HepG2 (cell line): ENCODE results near the gene DPP6. TPM values are rescaled to one million over a fixed set of nuclear protein-coding genes. Genes with fewer than 3 reads are reported as not detected.

ENCODE experiments used
- ATF7 ChIP-seq, 2 experiments: fragments of 450-650 bp in 1 of 2; sonication (generic) in 1 of 2; formaldehyde crosslinking in 1 of 2; IDR thresholded peaks; 2 replicates each; pipeline versions ENCODE4 v1.4.0 to v1.6.1; 2016 to 2020; ENCODE audit warnings: antibody characterized with exemption in 1 of 2, mild to moderate bottlenecking in 1 of 2, missing genetic modification reagents in 1 of 2
- ATF7-NPFF ChIP-seq: sonication (generic); formaldehyde crosslinking; IDR thresholded peaks from 2 replicates; pipeline ENCODE4 v1.8.1; 2023; ENCODE audit warnings: mild to moderate bottlenecking, low read depth, missing genetic modification reagents, moderate library complexity
- GTF3A ChIP-seq: sonication (generic); formaldehyde crosslinking; conservative IDR thresholded peaks from 2 replicates; pipeline ENCODE4 v1.4.0; 2020; ENCODE audit warnings: mild to moderate bottlenecking, missing genetic modification reagents
- MAZ ChIP-seq, 2 experiments: sonication (generic) in 1 of 2; formaldehyde crosslinking in 1 of 2; IDR thresholded peaks; 2 replicates each; pipeline versions ENCODE4 v1.5.0 to v1.6.1; 2012 to 2020; ENCODE audit warnings: low read depth in 2 of 2, mild to moderate bottlenecking in 2 of 2, borderline replicate concordance in 1 of 2, improper control_type of control experiment in 1 of 2, low read length in 1 of 2, missing genetic modification reagents in 1 of 2, moderate library complexity in 1 of 2
- NFATC3 ChIP-seq: sonication (generic); formaldehyde crosslinking; IDR thresholded peaks from 2 replicates; pipeline ENCODE4 v1.5.1; 2020; ENCODE audit warnings: mild to moderate bottlenecking, missing genetic modification reagents
- NR2F2 ChIP-seq: IDR thresholded peaks from 2 replicates; pipeline ENCODE4 v1.6.1; 2012; ENCODE audit warnings: low read depth, inconsistent platforms, borderline replicate concordance
- RFXAP ChIP-seq: sonication (generic); formaldehyde crosslinking; IDR thresholded peaks from 2 replicates; pipeline ENCODE4 v1.4.0; 2020; ENCODE audit warnings: missing genetic modification reagents, borderline replicate concordance
- ZNF567 ChIP-seq: sonication (generic); formaldehyde crosslinking; IDR thresholded peaks from 2 replicates; pipeline ENCODE4 v1.8.1; 2023; ENCODE audit warnings: mild to moderate bottlenecking, missing genetic modification reagents, borderline replicate concordance
- ZNF879 ChIP-seq: sonication (generic); formaldehyde crosslinking; IDR thresholded peaks from 2 replicates; pipeline ENCODE4 v1.8.1; 2023; ENCODE audit warnings: missing genetic modification reagents
- polyA plus RNA-seq, 8 experiments: library from polyadenylated mRNA; depleted of rRNA in 3 of 8; stranded (reverse) in 7 of 8; unstranded in 1 of 8; fragments of >200 nt; fragmentation: Illumina TruSeq in 4 of 8; extraction: Trizol in 4 of 8; gene quantifications; 2 replicates each; pipeline versions ENCODE4 v1.2.1 to v1.2.3, GENCODE V29; 2011 to 2016; ENCODE audit warnings: low read depth in 4 of 8, missing spikeins in 1 of 8, mixed read lengths in 1 of 8; ENCODE audit not compliant: insufficient read depth in 1 of 8
- total RNA-seq, 5 experiments: library from RNA; depleted of rRNA; stranded (reverse); fragments of >200 nt; fragmentation: Illumina TruSeq; extraction: Trizol; gene quantifications; 2 replicates each; pipeline ENCODE4 v1.2.3, GENCODE V29; 2016; ENCODE audit warnings: low read depth in 1 of 5
- TF ChIP-seq, protein P1 (sequence below): sonication (generic); formaldehyde crosslinking; IDR thresholded peaks from 2 replicates; pipeline ENCODE4 v1.5.0; 2020; ENCODE audit warnings: mild to moderate bottlenecking, missing genetic modification reagents
- TF ChIP-seq, protein P2 (sequence below): IDR thresholded peaks from 2 replicates; pipeline ENCODE4 v1.6.1; 2018; ENCODE audit warnings: missing genetic modification reagents, mild to moderate bottlenecking, missing compliant biosample characterization
- TF ChIP-seq, protein P3 (sequence below): sonication (generic); formaldehyde crosslinking; IDR thresholded peaks from 2 replicates; pipeline ENCODE4 v1.4.0; 2020; ENCODE audit warnings: missing genetic modification reagents, borderline replicate concordance
- TF ChIP-seq, protein P4 (sequence below): sonication (generic); formaldehyde crosslinking; IDR thresholded peaks from 2 replicates; pipeline ENCODE4 v1.5.0; 2020; ENCODE audit warnings: missing genetic modification reagents
- TF ChIP-seq, protein P5 (sequence below): sonication (generic); formaldehyde crosslinking; IDR thresholded peaks from 2 replicates; pipeline ENCODE4 v1.4.0; 2020; ENCODE audit warnings: missing genetic modification reagents, borderline replicate concordance
- TF ChIP-seq, protein P6 (sequence below): IDR thresholded peaks from 2 replicates; pipeline ENCODE4 v1.6.1; 2016

DPP6 gene
- total and polyA plus RNA-seq, 2 of the 13 experiments (the other 11 are each of a cell fraction or from before 2014, with no cell fraction given) = not detected

DNA sequence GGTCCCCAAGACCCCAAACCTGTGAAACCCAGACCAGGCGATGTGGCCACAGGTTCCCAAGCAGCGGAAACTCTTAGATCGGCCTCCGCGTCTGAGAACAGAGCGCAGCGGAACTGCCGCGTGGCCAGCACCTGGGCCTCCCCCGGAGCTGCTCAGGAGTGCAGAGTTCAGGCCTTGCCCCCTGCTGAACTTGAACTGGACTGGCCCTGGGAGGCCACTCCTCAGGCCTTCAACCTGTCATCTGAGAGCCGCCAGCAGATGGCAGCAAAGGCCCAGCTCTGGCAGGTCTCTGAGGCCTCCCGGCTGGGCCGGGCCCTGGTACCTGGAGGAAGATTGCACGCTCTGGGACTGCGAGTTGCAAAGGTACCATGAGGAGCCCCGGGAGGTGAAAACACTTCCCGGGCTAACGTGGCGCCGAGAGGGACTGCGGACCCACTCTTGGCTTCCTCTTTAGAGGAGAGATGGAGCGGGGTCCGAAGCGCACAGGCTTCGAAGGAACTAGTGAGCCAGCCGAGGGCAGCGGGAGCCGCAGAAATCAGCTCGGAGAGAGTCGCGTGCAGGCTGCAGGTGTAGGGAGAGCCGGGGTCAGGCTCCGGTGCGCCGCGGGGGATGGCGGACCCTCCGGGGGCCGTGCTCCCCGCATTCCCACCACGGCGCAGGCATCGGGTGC, 861.6 kb downstream of the DPP6 start (continued):
- TF ChIP-seq RFXAP (CRISPR knock-in tag) (peak; percentile 67; the same call in 1 of the 2 replicates), MAZ (IDR thresholded peaks at IDR 0.05; ENCODE audit: borderline replicate concordance, low read depth, low read length) (peak; percentile 50; the same call in 1 of the 2 replicates), MAZ (CRISPR knock-in tag; IDR thresholded peaks at IDR 0.05; ENCODE audit: low read depth) (peak; percentile 86), ZNF567 (no peak), NFATC3 (CRISPR knock-in tag) (no peak), ATF7-NPFF (CRISPR knock-in tag) (peak; percentile 70; the same call in 1 of the 2 replicates), ATF7 (IDR thresholded peaks at IDR 0.05) (no peak), ATF7 (CRISPR knock-in tag; IDR thresholded peaks at IDR 0.05) (no peak), ZNF879 (peak; percentile 71; the same call in 1 of the 2 replicates), NR2F2 (peak; percentile 56), GTF3A (CRISPR knock-in tag) (no peak)
- TF ChIP-seq, protein P1, sequence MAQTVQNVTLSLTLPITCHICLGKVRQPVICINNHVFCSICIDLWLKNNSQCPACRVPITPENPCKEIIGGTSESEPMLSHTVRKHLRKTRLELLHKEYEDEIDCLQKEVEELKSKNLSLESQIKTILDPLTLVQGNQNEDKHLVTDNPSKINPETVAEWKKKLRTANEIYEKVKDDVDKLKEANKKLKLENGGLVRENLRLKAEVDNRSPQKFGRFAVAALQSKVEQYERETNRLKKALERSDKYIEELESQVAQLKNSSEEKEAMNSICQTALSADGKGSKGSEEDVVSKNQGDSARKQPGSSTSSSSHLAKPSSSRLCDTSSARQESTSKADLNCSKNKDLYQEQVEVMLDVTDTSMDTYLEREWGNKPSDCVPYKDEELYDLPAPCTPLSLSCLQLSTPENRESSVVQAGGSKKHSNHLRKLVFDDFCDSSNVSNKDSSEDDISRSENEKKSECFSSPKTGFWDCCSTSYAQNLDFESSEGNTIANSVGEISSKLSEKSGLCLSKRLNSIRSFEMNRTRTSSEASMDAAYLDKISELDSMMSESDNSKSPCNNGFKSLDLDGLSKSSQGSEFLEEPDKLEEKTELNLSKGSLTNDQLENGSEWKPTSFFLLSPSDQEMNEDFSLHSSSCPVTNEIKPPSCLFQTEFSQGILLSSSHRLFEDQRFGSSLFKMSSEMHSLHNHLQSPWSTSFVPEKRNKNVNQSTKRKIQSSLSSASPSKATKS (CRISPR knock-in tag) = no peak
- TF ChIP-seq, protein P2, sequence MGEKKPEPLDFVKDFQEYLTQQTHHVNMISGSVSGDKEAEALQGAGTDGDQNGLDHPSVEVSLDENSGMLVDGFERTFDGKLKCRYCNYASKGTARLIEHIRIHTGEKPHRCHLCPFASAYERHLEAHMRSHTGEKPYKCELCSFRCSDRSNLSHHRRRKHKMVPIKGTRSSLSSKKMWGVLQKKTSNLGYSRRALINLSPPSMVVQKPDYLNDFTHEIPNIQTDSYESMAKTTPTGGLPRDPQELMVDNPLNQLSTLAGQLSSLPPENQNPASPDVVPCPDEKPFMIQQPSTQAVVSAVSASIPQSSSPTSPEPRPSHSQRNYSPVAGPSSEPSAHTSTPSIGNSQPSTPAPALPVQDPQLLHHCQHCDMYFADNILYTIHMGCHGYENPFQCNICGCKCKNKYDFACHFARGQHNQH (CRISPR knock-in tag) = peak; percentile 72; the same call in 1 of the 2 replicates
- TF ChIP-seq, protein P3, sequence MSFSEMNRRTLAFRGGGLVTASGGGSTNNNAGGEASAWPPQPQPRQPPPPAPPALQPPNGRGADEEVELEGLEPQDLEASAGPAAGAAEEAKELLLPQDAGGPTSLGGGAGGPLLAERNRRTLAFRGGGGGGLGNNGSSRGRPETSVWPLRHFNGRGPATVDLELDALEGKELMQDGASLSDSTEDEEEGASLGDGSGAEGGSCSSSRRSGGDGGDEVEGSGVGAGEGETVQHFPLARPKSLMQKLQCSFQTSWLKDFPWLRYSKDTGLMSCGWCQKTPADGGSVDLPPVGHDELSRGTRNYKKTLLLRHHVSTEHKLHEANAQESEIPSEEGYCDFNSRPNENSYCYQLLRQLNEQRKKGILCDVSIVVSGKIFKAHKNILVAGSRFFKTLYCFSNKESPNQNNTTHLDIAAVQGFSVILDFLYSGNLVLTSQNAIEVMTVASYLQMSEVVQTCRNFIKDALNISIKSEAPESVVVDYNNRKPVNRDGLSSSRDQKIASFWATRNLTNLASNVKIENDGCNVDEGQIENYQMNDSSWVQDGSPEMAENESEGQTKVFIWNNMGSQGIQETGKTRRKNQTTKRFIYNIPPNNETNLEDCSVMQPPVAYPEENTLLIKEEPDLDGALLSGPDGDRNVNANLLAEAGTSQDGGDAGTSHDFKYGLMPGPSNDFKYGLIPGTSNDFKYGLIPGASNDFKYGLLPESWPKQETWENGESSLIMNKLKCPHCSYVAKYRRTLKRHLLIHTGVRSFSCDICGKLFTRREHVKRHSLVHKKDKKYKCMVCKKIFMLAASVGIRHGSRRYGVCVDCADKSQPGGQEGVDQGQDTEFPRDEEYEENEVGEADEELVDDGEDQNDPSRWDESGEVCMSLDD (CRISPR knock-in tag) = no peak
- TF ChIP-seq, protein P4, sequence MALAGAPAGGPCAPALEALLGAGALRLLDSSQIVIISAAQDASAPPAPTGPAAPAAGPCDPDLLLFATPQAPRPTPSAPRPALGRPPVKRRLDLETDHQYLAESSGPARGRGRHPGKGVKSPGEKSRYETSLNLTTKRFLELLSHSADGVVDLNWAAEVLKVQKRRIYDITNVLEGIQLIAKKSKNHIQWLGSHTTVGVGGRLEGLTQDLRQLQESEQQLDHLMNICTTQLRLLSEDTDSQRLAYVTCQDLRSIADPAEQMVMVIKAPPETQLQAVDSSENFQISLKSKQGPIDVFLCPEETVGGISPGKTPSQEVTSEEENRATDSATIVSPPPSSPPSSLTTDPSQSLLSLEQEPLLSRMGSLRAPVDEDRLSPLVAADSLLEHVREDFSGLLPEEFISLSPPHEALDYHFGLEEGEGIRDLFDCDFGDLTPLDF (CRISPR knock-in tag) = no peak
- TF ChIP-seq, protein P5, sequence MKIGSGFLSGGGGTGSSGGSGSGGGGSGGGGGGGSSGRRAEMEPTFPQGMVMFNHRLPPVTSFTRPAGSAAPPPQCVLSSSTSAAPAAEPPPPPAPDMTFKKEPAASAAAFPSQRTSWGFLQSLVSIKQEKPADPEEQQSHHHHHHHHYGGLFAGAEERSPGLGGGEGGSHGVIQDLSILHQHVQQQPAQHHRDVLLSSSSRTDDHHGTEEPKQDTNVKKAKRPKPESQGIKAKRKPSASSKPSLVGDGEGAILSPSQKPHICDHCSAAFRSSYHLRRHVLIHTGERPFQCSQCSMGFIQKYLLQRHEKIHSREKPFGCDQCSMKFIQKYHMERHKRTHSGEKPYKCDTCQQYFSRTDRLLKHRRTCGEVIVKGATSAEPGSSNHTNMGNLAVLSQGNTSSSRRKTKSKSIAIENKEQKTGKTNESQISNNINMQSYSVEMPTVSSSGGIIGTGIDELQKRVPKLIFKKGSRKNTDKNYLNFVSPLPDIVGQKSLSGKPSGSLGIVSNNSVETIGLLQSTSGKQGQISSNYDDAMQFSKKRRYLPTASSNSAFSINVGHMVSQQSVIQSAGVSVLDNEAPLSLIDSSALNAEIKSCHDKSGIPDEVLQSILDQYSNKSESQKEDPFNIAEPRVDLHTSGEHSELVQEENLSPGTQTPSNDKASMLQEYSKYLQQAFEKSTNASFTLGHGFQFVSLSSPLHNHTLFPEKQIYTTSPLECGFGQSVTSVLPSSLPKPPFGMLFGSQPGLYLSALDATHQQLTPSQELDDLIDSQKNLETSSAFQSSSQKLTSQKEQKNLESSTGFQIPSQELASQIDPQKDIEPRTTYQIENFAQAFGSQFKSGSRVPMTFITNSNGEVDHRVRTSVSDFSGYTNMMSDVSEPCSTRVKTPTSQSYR (CRISPR knock-in tag) = peak; percentile 59; the same call in 1 of the 2 replicates
- TF ChIP-seq, protein P6, sequence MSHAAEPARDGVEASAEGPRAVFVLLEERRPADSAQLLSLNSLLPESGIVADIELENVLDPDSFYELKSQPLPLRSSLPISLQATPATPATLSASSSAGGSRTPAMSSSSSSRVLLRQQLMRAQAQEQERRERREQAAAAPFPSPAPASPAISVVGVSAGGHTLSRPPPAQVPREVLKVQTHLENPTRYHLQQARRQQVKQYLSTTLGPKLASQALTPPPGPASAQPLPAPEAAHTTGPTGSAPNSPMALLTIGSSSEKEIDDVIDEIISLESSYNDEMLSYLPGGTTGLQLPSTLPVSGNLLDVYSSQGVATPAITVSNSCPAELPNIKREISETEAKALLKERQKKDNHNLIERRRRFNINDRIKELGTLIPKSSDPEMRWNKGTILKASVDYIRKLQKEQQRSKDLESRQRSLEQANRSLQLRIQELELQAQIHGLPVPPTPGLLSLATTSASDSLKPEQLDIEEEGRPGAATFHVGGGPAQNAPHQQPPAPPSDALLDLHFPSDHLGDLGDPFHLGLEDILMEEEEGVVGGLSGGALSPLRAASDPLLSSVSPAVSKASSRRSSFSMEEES (CRISPR knock-in tag) = peak; percentile 66
